Stimulated activated CD4-positive, alpha-beta T cell treated with anti-CD3 and anti-CD28 coated beads, Interleukin-12 subunit alpha, Interleukin-12 subunit beta, amount 100 ng/mL, for 24 hours (primary cell): ENCODE data around the gene RAB8B.
A peak's percentile ranks its signal among the peaks of the same experiment; 100 is the strongest.

Experiments used
- DNase-seq, 2 experiments: peaks; one replicate each; pipeline ENCODE4 v3.0.0-alpha.2; 2020; ENCODE audit warnings: low read depth in 2 of 2

RAB8B gene

DNA sequence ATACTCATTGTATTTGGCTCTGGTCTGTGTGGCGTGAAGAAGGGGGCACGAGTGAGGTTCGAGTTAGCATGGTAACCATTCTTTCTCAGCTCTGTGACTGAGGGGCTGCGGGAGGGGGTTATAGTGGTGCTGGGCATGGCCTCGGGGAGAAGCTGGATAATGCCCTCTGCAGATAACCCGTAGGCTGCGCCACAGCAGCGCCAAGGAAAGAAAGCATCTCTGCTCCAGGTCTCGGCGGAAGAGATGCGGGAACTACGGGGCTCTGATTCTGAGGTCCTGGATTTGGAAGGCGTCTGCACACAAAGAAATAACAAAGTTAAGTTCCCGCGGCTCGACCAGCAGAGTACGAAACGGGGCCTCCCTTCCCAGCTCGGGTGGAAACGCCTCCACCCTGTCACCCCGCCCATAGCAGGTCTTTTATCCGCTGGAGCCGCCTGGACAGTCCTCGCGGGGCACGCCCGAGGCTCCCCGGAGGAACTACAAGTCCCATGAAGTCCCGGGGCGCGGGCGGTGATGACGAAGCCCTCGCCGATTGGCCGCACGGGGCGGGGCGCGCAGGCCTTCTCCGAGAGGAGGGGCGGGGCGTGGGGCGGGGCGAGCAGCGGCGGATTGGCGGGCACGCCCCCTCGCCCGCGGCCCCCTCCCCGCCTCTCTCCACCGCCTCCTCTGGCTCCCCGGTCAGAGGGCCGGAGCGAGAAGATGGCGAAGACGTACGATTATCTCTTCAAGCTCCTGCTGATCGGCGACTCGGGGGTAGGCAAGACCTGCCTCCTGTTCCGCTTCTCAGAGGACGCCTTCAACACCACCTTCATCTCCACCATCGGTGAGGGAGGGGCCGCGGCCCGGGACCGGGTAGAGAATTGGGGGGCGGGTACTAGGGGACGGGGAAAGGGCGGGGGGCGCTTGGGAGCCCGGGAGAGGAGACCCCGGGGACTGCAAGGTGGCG lies at the start of gene RAB8B:
RAB8B (plus strand) TSS at position 681 of the 946 bp plus-strand sequence; CDS start at position 700, 19 bp downstream.
- peak; percentile 97 to 99 for DNase-seq

DNA sequence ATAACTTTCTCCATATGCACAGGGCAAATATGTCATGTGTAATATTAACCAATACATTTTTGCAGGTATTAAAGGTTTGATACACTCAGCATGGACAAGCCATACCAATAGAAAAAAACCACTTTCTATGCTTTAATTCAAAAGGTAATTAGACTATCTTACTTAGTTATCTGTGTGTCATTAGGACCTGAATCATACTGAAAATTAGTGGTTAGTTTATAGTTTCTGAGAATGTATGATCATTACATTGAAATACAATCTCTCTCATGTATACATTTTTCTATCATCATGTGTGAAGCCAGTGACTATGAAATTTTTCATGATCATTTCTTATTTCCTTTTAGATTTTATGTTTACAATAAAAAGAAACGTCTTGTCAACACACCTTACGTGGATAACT lies 48.5 kb upstream of the RAB8B start:
- DNase-seq, result no peak

DNA sequence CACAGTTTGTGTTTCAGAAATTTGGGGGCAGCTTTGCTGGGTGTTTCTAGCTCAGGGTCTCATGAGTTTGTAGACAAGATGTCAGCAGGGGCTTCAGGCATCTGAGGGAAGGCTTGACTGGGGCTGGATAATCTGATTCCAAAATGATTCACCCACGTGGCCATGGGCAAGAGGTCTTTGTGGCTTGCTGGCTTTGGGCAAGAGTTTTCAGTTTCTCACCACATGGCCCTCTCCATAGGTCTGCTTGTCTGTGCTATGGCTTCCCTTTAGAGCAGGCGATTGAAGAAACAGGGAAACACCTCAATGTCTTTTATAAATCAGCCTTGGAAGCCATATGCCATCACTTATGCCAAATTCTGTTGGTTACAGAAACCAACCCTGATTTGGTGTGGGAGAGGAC lies 44.0 kb upstream of the RAB8B start:
- DNase-seq, result no peak

DNA sequence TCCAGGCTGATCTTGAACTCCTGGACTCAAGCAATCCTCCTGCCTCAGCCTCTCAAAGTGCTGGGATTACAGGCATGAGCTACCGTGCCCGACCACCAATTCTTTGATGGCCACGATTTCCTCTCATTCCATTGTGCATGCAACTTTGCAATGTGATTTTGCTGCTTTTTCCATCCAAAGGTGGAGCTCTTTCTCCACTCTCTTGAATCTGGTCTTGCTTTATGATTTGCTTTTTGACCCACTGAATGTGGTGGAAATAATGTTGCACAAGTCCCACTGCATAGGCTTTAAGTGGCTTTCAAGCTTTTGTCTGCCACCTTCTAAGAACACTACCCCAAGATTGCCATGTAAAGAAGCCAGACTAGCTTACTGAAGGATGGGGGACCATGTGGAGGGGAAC lies 42.7 kb upstream of the RAB8B start:
- no peak for DNase-seq

DNA sequence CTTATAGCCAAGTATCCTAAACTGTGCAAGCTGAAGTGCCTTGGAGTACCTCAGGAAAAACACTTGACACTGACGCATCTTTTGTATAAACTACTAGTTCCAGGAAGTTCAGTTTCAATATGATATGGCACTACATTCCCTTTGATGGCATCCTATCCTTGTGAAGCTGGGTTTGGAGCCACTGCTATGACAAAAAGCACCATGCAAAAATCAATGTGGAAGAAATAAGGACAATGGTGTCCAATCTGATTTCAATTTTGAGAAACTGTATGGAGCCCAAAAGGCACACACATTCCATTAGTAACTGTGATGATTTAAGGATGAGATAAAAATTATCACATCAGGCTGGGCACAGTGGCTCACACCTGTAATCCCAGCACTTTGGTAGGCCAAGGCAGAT lies 37.7 kb upstream of the RAB8B start:
- DNase-seq, result no peak

DNA sequence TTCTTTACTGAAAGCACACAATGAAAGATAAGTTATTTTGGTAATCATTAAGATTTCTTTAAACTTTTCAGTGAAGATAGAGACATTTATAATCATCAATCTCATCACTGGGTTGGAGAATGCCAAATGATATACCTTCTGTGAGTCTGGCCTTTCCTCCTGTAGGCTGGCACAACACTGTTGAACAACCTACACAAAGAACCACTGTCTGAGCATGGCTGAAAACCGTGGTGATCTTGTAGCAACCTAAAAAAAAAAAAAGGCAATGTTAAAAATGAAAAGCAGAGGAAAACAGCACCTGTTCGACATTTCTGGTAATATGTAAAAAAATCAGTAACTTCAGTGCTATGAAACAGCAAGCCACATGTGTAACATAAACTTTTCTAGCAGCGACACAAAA lies 33.9 kb upstream of the RAB8B start:
- no peak for DNase-seq

DNA sequence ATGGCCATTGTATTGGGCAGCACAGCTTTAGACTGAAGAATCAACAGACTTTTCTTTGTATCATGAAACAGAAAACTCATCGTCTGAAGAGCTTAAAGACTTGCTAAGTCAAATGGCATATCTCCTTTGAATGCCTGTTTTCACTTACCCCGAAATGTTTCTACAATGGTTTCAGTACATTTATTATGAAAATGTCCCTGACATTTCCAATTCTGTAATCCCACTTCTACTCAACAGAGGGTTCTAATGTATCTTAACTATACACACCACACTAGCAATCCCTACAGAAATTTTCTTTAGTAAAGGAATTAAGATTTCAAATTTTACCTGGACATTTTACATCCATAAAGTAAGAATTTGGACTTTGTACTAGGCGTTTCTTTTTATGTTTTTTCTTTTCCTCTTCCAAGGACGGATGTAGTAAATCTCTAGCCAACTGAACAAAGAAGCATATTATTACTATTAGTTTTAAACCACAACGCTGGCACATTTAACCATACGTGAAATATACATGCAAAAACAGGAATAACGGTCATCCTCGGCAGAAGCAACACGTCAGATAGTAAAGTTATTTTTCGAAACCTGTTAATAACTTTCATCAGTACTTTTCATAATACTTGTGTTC lies 33.2 kb upstream of the RAB8B start:
- no peak for DNase-seq

DNA sequence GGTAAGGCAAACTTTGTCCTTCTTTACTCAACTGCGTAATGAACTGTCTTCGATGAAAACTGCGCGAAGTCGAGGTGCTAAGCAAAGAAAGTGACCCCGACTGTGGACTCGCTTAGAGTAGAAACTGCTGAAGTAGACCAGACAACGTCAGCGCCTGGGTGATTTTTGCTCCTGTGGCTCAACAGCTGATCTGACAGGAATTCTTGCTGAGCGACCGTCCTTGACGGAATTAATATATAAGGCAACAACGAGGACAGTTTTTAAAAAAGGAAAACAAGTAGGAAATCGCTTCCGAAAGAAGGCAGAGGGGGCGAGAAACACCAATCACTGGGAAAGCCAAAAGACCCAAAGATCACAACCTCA lies 32.7 kb upstream of the RAB8B start:
- DNase-seq, result no peak

DNA sequence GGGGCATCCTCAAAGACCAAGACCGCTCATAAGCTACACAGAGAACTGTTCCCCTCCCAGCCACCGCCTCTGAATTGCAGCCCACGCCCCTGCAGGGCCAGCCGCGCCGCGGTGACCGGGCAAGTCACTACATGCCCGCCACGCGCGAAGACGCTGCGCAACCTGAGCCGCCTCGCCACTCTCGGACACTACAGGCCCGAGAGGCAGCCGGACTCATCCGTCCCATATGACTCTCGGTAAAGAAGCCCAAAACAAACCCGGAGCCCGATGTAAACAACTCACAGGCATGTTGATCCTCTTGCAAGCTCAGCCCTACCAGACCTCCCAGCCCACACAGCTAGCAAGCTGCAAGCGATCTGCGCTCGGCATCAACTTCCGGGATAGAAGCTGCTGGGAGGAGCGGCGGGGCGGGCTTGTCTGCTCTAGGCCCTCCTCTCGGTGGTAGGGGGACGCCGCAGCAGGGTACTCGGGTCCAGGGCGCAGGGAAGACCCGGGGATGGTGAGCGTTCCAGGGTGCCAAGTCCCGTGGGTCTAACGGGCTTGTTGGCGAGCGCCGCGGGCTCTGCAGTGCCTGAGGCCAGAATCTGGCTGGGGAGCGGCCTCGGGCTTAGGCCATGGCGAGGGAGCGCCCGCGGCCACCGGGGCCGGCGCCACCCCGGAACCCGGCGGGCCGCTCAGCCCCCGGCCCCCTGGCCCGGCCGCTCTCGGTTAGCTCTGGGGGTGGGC lies 32.1 kb upstream of the RAB8B start, which contains the start of gene RPS27L:
RPS27L (minus strand) TSS at position 360 of the 726 bp plus-strand sequence; CDS start at position 288, 72 bp downstream.
- peak; percentile 75 to 85 for DNase-seq

DNA sequence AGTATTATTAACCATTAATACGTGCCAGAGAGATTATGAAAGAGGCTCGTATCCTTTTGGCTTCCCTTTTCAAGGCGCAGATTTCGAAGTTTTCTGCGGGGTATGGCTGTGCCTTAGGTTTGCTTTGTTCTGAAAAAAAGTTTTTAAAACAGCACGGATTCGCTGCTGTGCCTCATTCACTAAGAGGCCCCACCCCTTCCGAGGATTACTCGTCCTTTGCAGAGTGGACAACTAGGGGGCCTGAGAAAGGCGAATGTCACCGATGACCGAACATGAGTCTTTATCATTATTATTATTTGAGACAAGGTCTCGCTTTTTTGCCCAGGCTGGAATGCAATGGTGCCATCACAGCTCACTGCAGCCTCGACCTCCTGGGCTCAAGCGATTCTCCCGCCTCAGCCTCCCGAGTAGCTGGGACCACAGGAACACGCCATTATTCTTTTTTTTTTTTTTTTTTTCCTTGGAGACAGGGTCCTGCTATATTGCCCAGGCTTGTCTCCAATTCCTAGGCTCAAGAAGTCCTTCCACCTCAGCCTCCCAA lies 31.4 kb upstream of the RAB8B start:
- DNase-seq, result peak in 1 of 2 experiments; percentile 13

DNA sequence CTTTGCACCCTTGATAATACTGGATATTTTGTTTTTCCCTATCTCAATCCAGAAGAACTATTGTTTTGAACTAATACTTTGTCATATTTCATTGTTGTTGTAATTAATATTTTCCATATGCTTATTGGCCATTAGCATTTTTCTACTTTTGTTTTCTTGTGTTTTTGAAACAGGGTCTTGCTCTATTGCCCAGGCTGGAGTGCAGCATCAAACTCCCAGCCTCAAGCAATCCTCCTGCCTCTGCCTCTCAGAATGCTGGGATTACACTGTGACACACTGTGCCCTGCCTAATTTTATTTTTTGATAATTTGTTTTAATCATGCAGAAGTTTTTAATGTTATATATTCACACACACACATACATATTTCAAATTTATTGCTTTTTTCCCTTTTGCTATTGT lies 28.8 kb upstream of the RAB8B start:
- DNase-seq, result no peak

DNA sequence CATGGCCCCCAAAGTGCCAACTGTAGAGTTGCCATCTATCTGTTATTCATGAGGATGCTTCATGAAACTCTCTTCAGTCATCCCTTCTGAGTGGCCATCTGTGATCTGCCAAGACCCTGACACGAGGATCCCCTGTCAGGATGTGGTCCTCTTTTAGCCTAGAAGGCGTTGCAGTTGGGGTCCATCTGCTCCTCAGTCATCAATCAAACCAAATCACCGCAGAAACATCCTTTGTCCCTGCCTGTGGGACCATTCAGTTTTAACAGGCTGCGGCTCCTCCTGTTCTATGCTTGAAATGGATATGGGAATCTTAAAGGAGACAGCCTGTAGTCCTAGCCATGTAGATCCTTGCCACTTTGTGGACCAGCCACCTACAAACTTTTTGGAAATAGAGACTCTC lies 26.2 kb upstream of the RAB8B start:
- no peak for DNase-seq

DNA sequence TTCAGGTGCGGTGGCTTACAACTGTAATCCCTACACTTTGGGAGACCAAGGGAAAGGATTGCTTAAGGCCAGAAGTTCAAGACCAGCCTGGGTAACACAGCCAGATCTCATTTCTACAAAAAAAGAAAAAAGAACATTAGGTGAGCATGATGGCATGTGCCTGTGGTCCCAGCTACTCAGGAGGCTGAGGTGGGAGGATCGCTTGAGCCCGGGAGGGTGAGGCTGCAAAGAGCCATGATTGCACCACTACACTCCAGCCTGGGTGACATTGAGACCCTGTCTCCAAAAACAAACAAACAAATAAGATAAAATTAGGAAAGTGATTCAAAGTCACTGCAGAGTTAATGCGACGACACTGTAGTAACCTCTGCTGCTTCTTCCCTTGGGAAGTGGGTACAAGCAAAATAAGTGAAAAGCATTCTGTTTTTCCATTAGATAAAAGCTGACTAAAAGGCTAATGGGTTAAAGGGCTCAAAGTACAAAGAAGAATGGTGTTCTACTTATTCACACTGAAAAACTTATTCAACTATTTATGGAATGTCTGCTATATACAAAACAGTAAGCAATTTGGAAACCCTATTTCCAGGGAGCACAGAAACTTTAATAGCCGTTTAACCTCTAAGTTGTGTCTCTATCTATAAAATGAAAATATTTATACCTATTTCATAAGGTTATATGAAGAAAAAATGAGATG lies 24.1 kb upstream of the RAB8B start:
- DNase-seq, result no peak

DNA sequence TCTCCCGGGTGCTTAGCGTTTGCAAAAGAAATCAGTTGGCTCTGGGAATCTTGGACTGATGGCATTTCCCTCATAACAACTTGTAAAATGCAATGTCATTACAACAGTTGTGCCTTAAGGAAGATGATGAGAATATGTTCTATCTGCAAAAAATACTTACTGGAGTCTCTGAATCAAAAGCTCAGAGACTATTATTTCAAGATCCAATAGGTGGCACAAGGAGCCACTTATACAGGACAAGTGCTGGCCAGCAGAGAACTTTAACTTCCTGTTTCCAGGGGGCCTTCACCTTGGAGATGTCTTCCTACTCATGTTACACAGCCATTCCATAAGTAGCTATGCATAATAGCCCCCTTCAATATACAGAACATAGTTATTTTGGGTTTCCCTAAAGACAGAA lies 23.2 kb upstream of the RAB8B start:
- DNase-seq, result no peak

DNA sequence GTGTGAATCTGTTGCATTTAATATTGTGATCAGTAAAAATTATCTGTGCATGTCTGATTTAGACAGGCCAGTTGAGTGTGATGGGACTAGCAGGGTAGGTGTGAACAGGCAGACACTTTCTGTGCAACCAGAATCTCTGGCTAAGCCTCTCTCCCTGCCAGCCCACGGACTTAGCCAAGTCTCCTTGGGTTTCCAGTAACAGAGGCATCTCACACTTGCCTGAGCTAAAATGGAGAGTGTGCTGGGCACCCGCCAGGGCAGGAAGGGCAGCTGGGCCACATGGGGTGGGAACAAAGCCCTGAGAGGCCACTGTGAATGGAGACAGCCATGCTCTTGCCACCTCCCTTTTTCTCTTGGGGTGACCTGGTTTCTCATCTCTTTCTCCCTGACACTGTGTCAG lies 19.6 kb upstream of the RAB8B start:
- no peak for DNase-seq

DNA sequence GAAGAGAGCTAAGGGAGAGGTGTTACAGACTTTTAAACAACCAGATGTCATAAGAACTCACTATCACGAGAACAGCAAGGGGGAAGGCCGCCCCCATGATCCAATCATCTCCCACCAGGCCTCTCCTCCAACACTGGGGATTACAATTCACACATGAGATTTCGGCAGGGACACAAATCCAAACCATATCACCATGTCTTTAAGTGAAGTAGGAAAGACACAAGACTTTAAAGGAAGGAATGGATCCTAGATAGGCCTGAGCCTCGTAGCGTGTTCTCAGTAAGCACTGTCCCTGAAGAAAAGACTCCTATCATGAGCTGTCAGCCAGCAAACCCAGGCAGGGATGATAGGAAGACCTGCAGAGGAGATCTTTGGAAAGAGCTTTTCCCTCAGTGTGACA lies 17.0 kb upstream of the RAB8B start:
- DNase-seq, result no peak

DNA sequence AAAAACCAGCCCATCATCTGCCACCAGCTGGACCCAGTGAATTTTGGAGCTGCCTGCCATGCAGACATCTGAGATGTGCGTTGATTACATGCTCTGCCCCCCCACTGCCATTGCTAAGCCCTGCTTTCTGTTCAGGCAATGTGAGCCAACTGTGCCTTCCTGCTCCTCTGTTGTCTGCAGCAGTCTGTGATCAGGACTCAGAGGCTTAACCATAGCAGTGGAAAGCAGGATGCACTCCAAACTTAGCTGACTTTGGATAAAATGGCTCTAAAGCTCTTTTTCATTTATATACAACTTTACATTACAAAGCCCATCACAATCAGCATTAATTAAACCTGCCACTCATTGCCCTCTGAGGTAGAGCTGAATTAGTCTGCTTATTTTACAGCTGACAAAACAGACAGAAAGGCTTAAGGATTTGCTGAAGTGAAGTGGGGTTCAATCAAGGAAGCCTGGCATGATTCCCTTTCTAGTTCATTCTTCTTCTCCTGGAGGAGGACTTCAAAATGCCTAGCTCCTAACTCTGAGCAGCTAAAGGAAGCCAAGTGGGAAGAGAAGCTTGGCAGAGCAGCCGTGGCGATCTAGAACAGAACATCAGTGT lies 16.5 kb upstream of the RAB8B start:
- no peak for DNase-seq

DNA sequence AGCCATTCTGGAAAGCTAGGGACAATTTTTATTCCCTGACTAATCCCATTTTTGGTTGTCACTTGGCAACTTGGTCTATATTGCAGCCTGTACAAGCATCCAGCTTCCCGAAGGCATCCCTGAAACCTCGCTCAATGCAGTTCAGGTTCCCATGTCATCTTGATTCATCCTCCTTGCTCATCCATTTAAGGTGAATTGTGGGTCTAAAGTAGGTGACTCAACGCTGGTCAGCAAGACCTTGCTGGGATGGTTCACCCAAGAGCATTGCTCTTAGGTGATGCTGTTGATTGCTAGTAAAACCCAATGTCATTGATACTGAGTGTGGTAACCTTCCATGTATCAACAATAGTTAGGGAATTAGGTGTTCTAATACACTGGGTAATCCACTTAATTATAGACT lies 13.1 kb upstream of the RAB8B start:
- DNase-seq, result no peak

DNA sequence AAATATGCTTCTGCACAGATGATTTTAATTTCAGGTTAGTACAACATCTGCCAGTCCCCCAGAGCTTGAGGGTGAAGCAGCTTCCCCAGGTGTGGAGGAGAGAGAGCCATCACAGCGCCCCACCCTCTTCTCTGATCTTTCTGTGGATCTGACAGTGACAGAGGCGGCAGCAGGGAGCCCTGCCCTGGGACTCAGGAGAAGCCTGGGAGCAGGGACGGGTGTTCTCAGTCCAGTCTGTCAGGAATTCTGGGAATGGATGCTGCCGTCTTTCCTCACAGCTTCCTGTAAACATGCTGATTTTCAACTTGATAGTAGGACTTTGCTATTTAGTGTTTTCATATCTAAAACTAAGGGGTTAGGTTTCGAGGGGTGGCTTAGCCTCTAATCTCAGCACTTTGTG lies 11.4 kb upstream of the RAB8B start:
- no peak for DNase-seq

DNA sequence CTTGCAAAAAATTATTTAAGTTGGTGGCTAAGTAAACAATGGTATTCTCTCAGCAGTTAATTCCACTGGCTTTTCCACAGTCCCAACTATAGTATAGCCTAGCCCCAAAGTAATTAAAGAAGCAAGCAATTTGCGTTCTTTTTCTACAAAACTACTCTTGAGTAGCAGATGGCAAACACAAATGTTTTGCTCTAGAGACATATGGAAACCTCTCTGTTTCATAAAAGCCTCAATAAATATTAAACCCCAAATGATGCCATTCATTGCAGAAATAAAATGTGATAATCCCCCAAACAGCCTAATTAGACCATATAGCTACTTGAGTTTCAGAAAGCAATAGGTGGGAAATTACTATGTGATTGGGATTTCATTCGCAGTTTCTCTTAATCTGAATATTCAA lies 8.7 kb upstream of the RAB8B start:
- DNase-seq, result no peak

DNA sequence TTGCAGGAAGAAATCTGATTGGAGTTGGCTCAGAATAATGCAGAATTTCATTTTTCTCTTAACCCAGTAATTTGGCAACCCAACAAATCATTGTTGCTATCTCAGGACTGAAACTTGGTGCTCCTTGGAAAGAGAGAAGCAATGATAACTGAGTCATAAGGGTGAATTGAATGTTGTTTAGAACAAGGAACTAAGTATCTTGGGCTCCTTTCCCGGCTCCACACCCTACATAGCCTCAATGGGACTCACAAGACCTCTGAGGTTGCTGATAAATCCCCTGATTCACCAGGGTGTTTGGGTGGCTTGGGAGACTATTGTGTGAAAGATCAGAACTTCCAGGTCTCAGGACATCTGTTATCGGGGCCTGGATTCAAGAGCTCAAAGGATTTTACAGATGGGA lies 7.8 kb upstream of the RAB8B start:
- no peak for DNase-seq
